Measurements from ENCODE around the gene MAST2. TPM values are rescaled to one million over a fixed set of nuclear protein-coding genes. Genes with fewer than 3 reads are reported as not detected.

MAST2 gene
- total and polyA plus RNA-seq, 2 of the 4 experiments (the other 2 are of a cell fraction), result 14.2 to 41.0 TPM

DNA sequence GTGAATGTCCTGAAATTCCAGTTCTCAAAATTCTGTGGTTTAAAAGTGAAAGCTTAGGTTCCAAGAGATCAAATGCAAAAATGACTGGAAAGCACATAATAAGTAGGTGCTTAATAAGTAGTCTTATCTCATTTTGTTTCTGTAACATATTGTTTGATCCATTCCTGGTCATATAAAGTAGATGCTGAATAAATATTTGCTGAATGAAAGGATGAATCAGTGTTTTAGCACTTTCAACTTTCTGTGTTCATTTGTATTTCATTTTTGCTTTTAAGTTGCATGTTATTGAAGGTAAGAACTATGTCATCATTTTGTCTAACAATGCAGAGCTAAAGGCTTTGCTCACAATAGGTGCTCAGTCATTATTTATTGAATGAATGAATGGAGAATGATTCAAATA lies 6.3 kb downstream of the MAST2 start:
- H3K4me2 ChIP-seq (ENCODE audit: low read depth, low read length), result no peak overlapping the region
- no peaks in the 10 kb centered on the region for H3K27me3 ChIP-seq (ENCODE audit: control insufficient read depth, insufficient read depth, low read length)
- H3K36me3 ChIP-seq (ENCODE audit: control insufficient read depth, insufficient read depth, low read length), result peaks cover 1% of the 10 kb centered on the region; the same call in 1 of the 2 replicates
- H3K27ac ChIP-seq (ENCODE audit: insufficient read depth, low read length), result no peak overlapping the region
- H4K5ac ChIP-seq (ENCODE audit: low read depth, low read length), result no peak overlapping the region
- no peaks in the 10 kb centered on the region; the same call in 1 of the 2 replicates for H3K9me1 ChIP-seq (ENCODE audit: insufficient read depth, low read length)
- H2BK15ac ChIP-seq (ENCODE audit: low read depth, low read length), result no peak overlapping the region
- peaks cover 11 to 45% of the 10 kb centered on the region in 2 experiments for H3K79me1 ChIP-seq (ENCODE audit: low read depth in 1 of 2, low read length in 2 of 2)
- no peak overlapping the region for H3K4me3 ChIP-seq (ENCODE audit: insufficient read depth, low read depth, low read length)
- no TSS peak for BruUV-seq (replicated peaks)
- H2AK5ac ChIP-seq (ENCODE audit: low read depth, low read length), result no peak overlapping the region
- no peak for ATAC-seq (ENCODE audit: low read depth)
- no peak overlapping the region for H3K4ac ChIP-seq (ENCODE audit: low read depth, low read length)
- no peak overlapping the region for H2AK9ac ChIP-seq (replicated peaks; ENCODE audit: low read depth, low read length, poor library complexity)
- H3K4me1 ChIP-seq (ENCODE audit: control insufficient read depth, insufficient read depth, low read length), result no peaks in the 10 kb centered on the region
- dilution Hi-C loops (cut with HindIII; ENCODE audit: low sequenced_read_pairs, unreplicated experiment) (no loop called here), intact Hi-C loops (cut with micrococcal nuclease) (no loop called here), in situ Hi-C loops (cut with MboI; ENCODE audit: low sequenced_read_pairs) (no loop called here)
- H3K23ac ChIP-seq (ENCODE audit: low read depth, low read length), result no peak overlapping the region
- H3K18ac ChIP-seq (ENCODE audit: low read depth, low read length), result no peak overlapping the region
- no peak overlapping the region for H3K56ac ChIP-seq (ENCODE audit: extremely low read depth, insufficient read depth, low read length)
- no peak overlapping the region for H2BK20ac ChIP-seq (ENCODE audit: low read depth, low read length)
- no peak for TF ChIP-seq RAD21 (IDR thresholded peaks at IDR 0.05; ENCODE audit: low read length)
- no peak for TF ChIP-seq CEBPB (IDR thresholded peaks at IDR 0.05; ENCODE audit: low read depth, low read length)
- no peak for TF ChIP-seq CHD1 (IDR thresholded peaks at IDR 0.05; ENCODE audit: low read depth, low read length)
- DNase-seq, result no peak
- no peak overlapping the region for H2BK120ac ChIP-seq (ENCODE audit: low read depth, low read length)
- no peaks in the 10 kb centered on the region for H3K9me3 ChIP-seq (ENCODE audit: control insufficient read depth, insufficient read depth, low read length)
- ChIA-PET POLR2A (ENCODE audit: unreplicated experiment) (no interaction called here), CTCF (no interaction called here)
- H3K9ac ChIP-seq (ENCODE audit: low read depth, low read length), result no peak overlapping the region
- no peak overlapping the region for H3K14ac ChIP-seq (replicated peaks; ENCODE audit: low read depth, low read length)
- H4K20me1 ChIP-seq (ENCODE audit: insufficient read depth, low read length), result peaks cover 6% of the 10 kb centered on the region
- no peak overlapping the region for H2BK5ac ChIP-seq (ENCODE audit: low read depth, low read length, poor library complexity, severe bottlenecking)
- no peak overlapping the region for H2AFZ ChIP-seq (replicated peaks; ENCODE audit: low read length, poor library complexity)
- H4K91ac ChIP-seq (ENCODE audit: insufficient read depth, low read depth, low read length), result no peak overlapping the region
- H4K8ac ChIP-seq (ENCODE audit: low read depth in 2 of 2, low read length in 2 of 2), result no peak overlapping the region

Measured in IMR-90 (cell line).